22Rv1 (cell line): ENCODE results near the gene MOGAT2.

ENCODE experiments used
- H3K27ac ChIP-seq: fragments of 450-650 bp; 2 replicates; pipeline ENCODE4 v1.5.1; 2017
- CTCF ChIP-seq: fragments of 450-650 bp; IDR thresholded peaks from 2 replicates; pipeline ENCODE4 v1.5.1; 2017; ENCODE audit warnings: mild to moderate bottlenecking
- ZFX ChIP-seq: fragments of 450-650 bp; IDR thresholded peaks from 2 replicates; pipeline ENCODE4 v1.6.1; 2017; ENCODE audit warnings: antibody characterized with exemption, borderline replicate concordance

MOGAT2 gene

GRCh38 chr11:75705541-75705940, 12.1 kb upstream of the MOGAT2 start:
- no peak overlapping the region for H3K27ac ChIP-seq
- TF ChIP-seq CTCF (no peak), ZFX (no peak)

GRCh38 chr11:75706260-75706729, 11.3 kb upstream of the MOGAT2 start:
- TF ChIP-seq ZFX (no peak), CTCF (peak; percentile 98)
- no peak overlapping the region for H3K27ac ChIP-seq

- no peak for TF ChIP-seq ZFX
- H3K27ac ChIP-seq, result no peak overlapping the region
These were observed 3.4 kb upstream of the MOGAT2 start for GRCh38 chr11:75714211-75714610.

GRCh38 chr11:75715688-75716087, 1.9 kb upstream of the MOGAT2 start:
- no peak overlapping the region for H3K27ac ChIP-seq
- TF ChIP-seq CTCF (no peak), ZFX (no peak)

GRCh38 chr11:75716659-75717058, 979 bp upstream of the MOGAT2 start:
- H3K27ac ChIP-seq, result no peak overlapping the region

GRCh38 chr11:75718419-75719339, 1.0 kb downstream of the MOGAT2 start:
- no peak overlapping the region for H3K27ac ChIP-seq
- TF ChIP-seq ZFX (no peak), CTCF (no peak)

More at GRCh38 chr11:75716659-75717058, 979 bp upstream of the MOGAT2 start:
- TF ChIP-seq CTCF (no peak), ZFX (no peak)

- no peak overlapping the region for H3K27ac ChIP-seq
These were observed 2.0 kb downstream of the MOGAT2 start for GRCh38 chr11:75719340-75720239.

More at GRCh38 chr11:75719340-75720239, 2.0 kb downstream of the MOGAT2 start:
- no peak for TF ChIP-seq CTCF
- TF ChIP-seq ZFX, result no peak
